ENCODE data around the gene FNDC3B. TPM values are rescaled to one million over a fixed set of nuclear protein-coding genes. Genes with fewer than 3 reads are reported as not detected.

The FNDC3B gene
- total and polyA plus RNA-seq, 9 of the 15 experiments (the other 6 are each of a cell fraction or from before 2014, with no cell fraction given), result 7.0 to 35.8 (median 16.2) TPM

DNA sequence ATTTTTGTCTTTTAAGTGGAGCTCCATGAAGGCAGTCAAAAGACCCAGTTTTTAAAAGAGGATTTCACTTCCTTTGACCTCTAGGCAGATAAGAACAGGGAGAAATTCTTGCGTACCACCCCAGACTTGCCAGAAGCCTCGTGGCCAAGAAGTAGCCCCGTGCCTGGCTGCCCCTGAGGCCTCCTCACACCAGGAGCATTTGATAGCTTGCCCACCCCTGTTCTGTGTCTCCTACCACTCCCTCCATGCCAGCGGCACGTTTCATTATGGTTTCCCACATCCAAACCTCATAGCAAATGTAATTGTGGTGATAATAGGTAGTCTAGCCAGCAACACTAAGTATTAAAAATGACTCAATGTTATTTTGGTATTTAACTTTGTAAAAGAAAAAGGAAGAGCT is 301.2 kb downstream of the FNDC3B start:
- no peak overlapping the region for H3K4me3 ChIP-seq
- no peaks in the 10 kb centered on the region for H3K9me1 ChIP-seq (ENCODE audit: control insufficient read depth, insufficient read depth, low read length)
- no peak overlapping the region for H2AFZ ChIP-seq (ENCODE audit: low read depth, low read length)
- no peaks in the 10 kb centered on the region for H3K4me1 ChIP-seq (replicated peaks in 1 of 2; ENCODE audit: control insufficient read depth in 2 of 2, insufficient read depth in 2 of 2, low read length in 2 of 2)
- in situ Hi-C loops (cut with MboI) (no loop called here), intact Hi-C loops (cut with micrococcal nuclease) (loop anchor here (2.0 kb wide), 1 partner anchor 506 kb away; no protein-coding TSS in a partner anchor)
- DNase-seq (ENCODE audit: extremely low read depth in 1 of 4, low spot score in 3 of 4) (no peak), ATAC-seq (no peak), FAIRE-seq (no peak)
- BruUV-seq (replicated peaks), result no TSS peak
- H3K9me3 ChIP-seq (replicated peaks; ENCODE audit: control insufficient read depth, insufficient read depth, low read depth, low read length), result no peaks in the 10 kb centered on the region
- H4K20me1 ChIP-seq (replicated peaks; ENCODE audit: control insufficient read depth, insufficient read depth, low read length), result no peaks in the 10 kb centered on the region
- H3K79me2 ChIP-seq (ENCODE audit: control insufficient read depth, insufficient read depth, low read length), result no peaks in the 10 kb centered on the region
- no peak overlapping the region for H3K27ac ChIP-seq (ENCODE audit: extremely low read depth, low read depth, low read length)
- H3K9ac ChIP-seq (ENCODE audit: insufficient read depth in 1 of 2, low read depth in 2 of 2, low read length in 2 of 2), result no peak overlapping the region
- H3K4me2 ChIP-seq (ENCODE audit: insufficient read depth, low read length), result no peak overlapping the region
- peaks cover 65% of the 10 kb centered on the region for H3K36me3 ChIP-seq (ENCODE audit: control insufficient read depth, insufficient read depth, low read length)
- peak; percentile 1 for TF ChIP-seq RBM22 (IDR thresholded peaks at IDR 0.05; ENCODE audit: low read depth, low read length, poor library complexity, severe bottlenecking)
- TF ChIP-seq ZNF699 (CRISPR knock-in tag; IDR thresholded peaks at IDR 0.05; ENCODE audit: insufficient replicate concordance), result no peak
- no peaks in the 10 kb centered on the region for H3K27me3 ChIP-seq (ENCODE audit: control insufficient read depth in 2 of 2, insufficient read depth in 2 of 2, low read length in 2 of 2)
- WGBS (ENCODE audit: insufficient coverage, low coverage, missing lambda C conversion rate), result 88% methylated on average over 5 of the region's 5 CpGs
- CTCF ChIA-PET (ENCODE audit: low intra/inter-chr PET ratio), result interaction anchor here (1.3 kb wide), 1 partner anchor 8 kb away, joined by 3 read pairs; no protein-coding TSS in a partner anchor
- POLR2A ChIA-PET, result no interaction called here

DNA sequence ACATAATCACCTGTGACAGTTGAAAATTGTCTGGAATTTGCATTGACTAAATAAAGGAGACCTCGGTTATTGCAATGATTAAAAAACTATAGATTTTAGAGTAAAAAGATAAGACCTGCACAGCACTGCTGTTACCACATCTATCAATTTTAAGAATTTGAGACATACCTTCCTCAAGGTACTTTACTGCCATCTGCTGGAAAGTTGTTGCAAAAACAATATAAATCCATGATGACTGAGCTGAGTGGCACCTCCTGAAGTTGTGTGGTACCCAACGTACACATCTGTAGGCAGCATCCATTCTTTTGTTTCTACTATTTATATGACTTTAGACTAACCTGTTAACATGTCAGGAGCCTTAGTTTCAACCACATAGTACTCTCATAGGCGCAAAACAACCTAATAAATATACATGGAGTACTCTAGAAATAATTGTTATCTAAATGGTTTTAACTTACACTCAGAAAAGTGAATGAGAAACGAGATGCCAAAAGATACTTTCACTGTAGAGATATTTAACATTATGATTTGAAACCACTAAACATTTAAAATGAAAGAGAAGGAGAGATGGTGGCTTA is 302.2 kb downstream of the FNDC3B start:
- DNase-seq (ENCODE audit: extremely low read depth in 1 of 4, low spot score in 3 of 4) (peak; percentile 37 to 67 (median 42)), FAIRE-seq (peak; percentile 75), ATAC-seq (peak; percentile 84)
- H2AFZ ChIP-seq (ENCODE audit: low read depth, low read length), result no peak overlapping the region
- ChIA-PET CTCF (ENCODE audit: low intra/inter-chr PET ratio) (interaction anchor here (0.8 to 1.3 kb wide), 3 partner anchors 9 to 696 kb away, joined by 3 to 4 read pairs (median 3); no protein-coding TSS in a partner anchor), POLR2A (interaction anchor here (0.6 to 0.9 kb wide), 2 partner anchors 8 to 9 kb away, joined by 4 read pairs; no protein-coding TSS in a partner anchor)
- H3K27ac ChIP-seq (ENCODE audit: extremely low read depth, low read depth, low read length), result no peak overlapping the region
- no peaks in the 10 kb centered on the region for H3K27me3 ChIP-seq (ENCODE audit: control insufficient read depth in 2 of 2, insufficient read depth in 2 of 2, low read length in 2 of 2)
- intact Hi-C loops (cut with micrococcal nuclease) (loop anchor here (2.0 kb wide), 1 partner anchor 507 kb away; no protein-coding TSS in a partner anchor), in situ Hi-C loops (cut with MboI) (no loop called here)
- 34% methylated on average over 4 of the region's 4 CpGs for WGBS (ENCODE audit: insufficient coverage, low coverage, missing lambda C conversion rate)
- no peak overlapping the region for H3K4me2 ChIP-seq (ENCODE audit: insufficient read depth, low read length)
- H3K9me1 ChIP-seq (ENCODE audit: control insufficient read depth, insufficient read depth, low read length), result no peaks in the 10 kb centered on the region
- H3K79me2 ChIP-seq (ENCODE audit: control insufficient read depth, insufficient read depth, low read length), result no peaks in the 10 kb centered on the region
- H3K36me3 ChIP-seq (ENCODE audit: control insufficient read depth, insufficient read depth, low read length), result peaks cover 70% of the 10 kb centered on the region
- H3K4me3 ChIP-seq, result no peak overlapping the region
- no peaks in the 10 kb centered on the region for H3K4me1 ChIP-seq (replicated peaks in 1 of 2; ENCODE audit: control insufficient read depth in 2 of 2, insufficient read depth in 2 of 2, low read length in 2 of 2)
- H3K9ac ChIP-seq (ENCODE audit: insufficient read depth in 1 of 2, low read depth in 2 of 2, low read length in 2 of 2), result no peak overlapping the region
- no peaks in the 10 kb centered on the region for H4K20me1 ChIP-seq (replicated peaks; ENCODE audit: control insufficient read depth, insufficient read depth, low read length)
- no peaks in the 10 kb centered on the region for H3K9me3 ChIP-seq (replicated peaks; ENCODE audit: control insufficient read depth, insufficient read depth, low read depth, low read length)
- BruUV-seq (replicated peaks), result no TSS peak
- no peak for TF ChIP-seq PHF20 (IDR thresholded peaks at IDR 0.05; ENCODE audit: partially characterized antibody)
- TF ChIP-seq, protein P1, sequence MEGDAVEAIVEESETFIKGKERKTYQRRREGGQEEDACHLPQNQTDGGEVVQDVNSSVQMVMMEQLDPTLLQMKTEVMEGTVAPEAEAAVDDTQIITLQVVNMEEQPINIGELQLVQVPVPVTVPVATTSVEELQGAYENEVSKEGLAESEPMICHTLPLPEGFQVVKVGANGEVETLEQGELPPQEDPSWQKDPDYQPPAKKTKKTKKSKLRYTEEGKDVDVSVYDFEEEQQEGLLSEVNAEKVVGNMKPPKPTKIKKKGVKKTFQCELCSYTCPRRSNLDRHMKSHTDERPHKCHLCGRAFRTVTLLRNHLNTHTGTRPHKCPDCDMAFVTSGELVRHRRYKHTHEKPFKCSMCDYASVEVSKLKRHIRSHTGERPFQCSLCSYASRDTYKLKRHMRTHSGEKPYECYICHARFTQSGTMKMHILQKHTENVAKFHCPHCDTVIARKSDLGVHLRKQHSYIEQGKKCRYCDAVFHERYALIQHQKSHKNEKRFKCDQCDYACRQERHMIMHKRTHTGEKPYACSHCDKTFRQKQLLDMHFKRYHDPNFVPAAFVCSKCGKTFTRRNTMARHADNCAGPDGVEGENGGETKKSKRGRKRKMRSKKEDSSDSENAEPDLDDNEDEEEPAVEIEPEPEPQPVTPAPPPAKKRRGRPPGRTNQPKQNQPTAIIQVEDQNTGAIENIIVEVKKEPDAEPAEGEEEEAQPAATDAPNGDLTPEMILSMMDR (IDR thresholded peaks at IDR 0.05 in 2 of 3, conservative IDR thresholded peaks at IDR 0.05 in 1 of 3; ENCODE audit: insufficient read depth in 2 of 3, low read depth in 1 of 3, low read length in 3 of 3), result peak; percentile 43 to 70 (median 55); a peak in 5 of 6 replicates
- TF ChIP-seq POLR2H (tag; IDR thresholded peaks at IDR 0.05; ENCODE audit: low read depth), result peak; percentile 13; the same call in 1 of the 2 replicates
- 0 out of 2 replicates have a peak, but pooled peaks have one; percentile 36 for TF ChIP-seq SMC3 (conservative IDR thresholded peaks at IDR 0.05; ENCODE audit: insufficient read depth, low read depth, low read length)
